Neural progenitor cell (in vitro differentiated cells): ENCODE results near the gene ZNF786.

Source experiments
- EZH2 ChIP-seq: fragments of 200-600 bp; sonication (generic); IDR thresholded peaks from 2 replicates; pipeline ENCODE4 v1.6.1; 2017; ENCODE audit warnings: antibody characterized with exemption, mild to moderate bottlenecking, moderate library complexity
- EZH2phosphoT487 ChIP-seq: fragments of 200-600 bp; sonication (generic); IDR thresholded peaks from 2 replicates; pipeline ENCODE4 v1.6.1; 2017; ENCODE audit warnings: antibody characterized with exemption
- TF ChIP-seq, protein P1 (sequence below): fragments of 200-600 bp; sonication (generic); IDR thresholded peaks from 2 replicates; pipeline ENCODE4 v1.5.1; 2017; ENCODE audit warnings: antibody characterized with exemption, mild to moderate bottlenecking

DNA sequence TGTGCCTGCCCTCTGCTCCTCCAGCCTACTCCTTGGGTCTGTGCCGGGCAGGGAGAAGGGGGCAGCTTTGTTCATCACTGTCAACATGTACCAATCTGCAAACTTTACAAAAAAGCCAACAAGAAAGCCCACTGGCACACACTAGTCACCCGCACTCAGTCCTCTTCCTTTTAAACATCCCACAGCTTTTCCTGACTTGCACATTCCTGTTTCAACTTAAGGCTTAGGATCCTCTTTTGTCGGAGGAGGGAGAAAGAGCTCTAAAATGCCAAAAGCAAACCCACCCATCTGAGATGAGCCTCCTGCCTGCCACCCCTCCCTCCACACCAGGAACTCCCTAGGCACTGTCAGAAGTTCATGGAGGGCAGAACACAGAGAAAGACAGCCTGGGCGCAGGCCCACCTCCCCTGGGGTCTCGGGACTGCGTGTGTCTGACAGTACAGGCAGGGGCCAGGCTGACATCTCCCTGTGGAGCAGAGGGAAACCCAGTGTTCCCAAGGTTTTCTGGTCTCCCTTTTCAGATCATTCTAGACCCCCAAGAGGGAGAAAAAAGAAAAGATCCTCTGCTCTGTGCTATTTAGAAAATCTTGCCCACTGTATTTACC is 67.7 kb downstream of the ZNF786 start:
- TF ChIP-seq, protein P1, sequence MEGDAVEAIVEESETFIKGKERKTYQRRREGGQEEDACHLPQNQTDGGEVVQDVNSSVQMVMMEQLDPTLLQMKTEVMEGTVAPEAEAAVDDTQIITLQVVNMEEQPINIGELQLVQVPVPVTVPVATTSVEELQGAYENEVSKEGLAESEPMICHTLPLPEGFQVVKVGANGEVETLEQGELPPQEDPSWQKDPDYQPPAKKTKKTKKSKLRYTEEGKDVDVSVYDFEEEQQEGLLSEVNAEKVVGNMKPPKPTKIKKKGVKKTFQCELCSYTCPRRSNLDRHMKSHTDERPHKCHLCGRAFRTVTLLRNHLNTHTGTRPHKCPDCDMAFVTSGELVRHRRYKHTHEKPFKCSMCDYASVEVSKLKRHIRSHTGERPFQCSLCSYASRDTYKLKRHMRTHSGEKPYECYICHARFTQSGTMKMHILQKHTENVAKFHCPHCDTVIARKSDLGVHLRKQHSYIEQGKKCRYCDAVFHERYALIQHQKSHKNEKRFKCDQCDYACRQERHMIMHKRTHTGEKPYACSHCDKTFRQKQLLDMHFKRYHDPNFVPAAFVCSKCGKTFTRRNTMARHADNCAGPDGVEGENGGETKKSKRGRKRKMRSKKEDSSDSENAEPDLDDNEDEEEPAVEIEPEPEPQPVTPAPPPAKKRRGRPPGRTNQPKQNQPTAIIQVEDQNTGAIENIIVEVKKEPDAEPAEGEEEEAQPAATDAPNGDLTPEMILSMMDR, result no peak
- TF ChIP-seq EZH2 (no peak), EZH2phosphoT487 (no peak)
